Endothelial cell of umbilical vein (primary cell): ENCODE measurements around the gene ITGA11. TPM values are rescaled to one million over a fixed set of nuclear protein-coding genes. Genes with fewer than 3 reads are reported as not detected.

Source experiments
- BruUV-seq: library from RNA; stranded (reverse); fragments of 400-500 nt; replicated peaks from 2 replicates; lab custom pipeline; 2021; lab: Mats Ljungman, UMichigan
- CTCF ChIA-PET: fragments of 300-600, 350-600 bp; sonication (Branson Sonifier 250); formaldehyde crosslinking; loops from one replicate; lab custom pipeline; 2021; ENCODE audit warnings: antibody characterized with exemption, inconsistent platforms; lab: Charles Lee
- POLR2A ChIA-PET: fragments of 300-600, 350-600 bp; sonication (Branson Sonifier 250); formaldehyde crosslinking; loops from one replicate; lab custom pipeline; 2021; ENCODE audit warnings: antibody characterized with exemption, inconsistent platforms; lab: Charles Lee
- DNase-seq: peaks from one replicate; pipeline ENCODE4 v3.0.0-alpha.2; 2011; ENCODE audit warnings: low read depth, low spot score
- FAIRE-seq: peaks from 2 replicates; lab custom pipeline; 2011; peaks lifted over from hg19 to GRCh38; lab: Jason Lieb, UNC
- H2AFZ ChIP-seq: 2 replicates; pipeline ENCODE4 v1.6.0; 2012; ENCODE audit warnings: low read depth, low read length, control low read depth, inconsistent platforms
- H3K27ac ChIP-seq: 2 replicates; pipeline ENCODE4 v1.5.1; 2011; ENCODE audit warnings: low read depth, mild to moderate bottlenecking, control low read depth, low read length, moderate library complexity; ENCODE audit not compliant: insufficient read depth
- H3K27me3 ChIP-seq, 2 experiments: 2 replicates each; pipeline versions ENCODE4 v1.6.0 to v1.6.1; 2011; ENCODE audit warnings: low read length in 2 of 2, mixed read lengths in 1 of 2; ENCODE audit not compliant: control insufficient read depth in 2 of 2, insufficient read depth in 2 of 2
- H3K36me3 ChIP-seq, 2 experiments: 2 replicates in 1 of 2; 3 replicates in 1 of 2; pipeline ENCODE4 v1.5.1; 2011; ENCODE audit warnings: low read length in 2 of 2, mild to moderate bottlenecking in 1 of 2, moderate library complexity in 1 of 2; ENCODE audit not compliant: control insufficient read depth in 2 of 2, insufficient read depth in 2 of 2; ENCODE audit errors: extremely low read depth in 1 of 2
- H3K4me1 ChIP-seq: 3 replicates; pipeline ENCODE4 v1.5.1; 2011; ENCODE audit warnings: mild to moderate bottlenecking, low read length; ENCODE audit not compliant: control insufficient read depth, insufficient read depth; ENCODE audit errors: extremely low read depth
- H3K4me2 ChIP-seq: 2 replicates; pipeline ENCODE4 v1.6.1; 2011; ENCODE audit warnings: low read length, control low read depth, mixed read lengths; ENCODE audit not compliant: insufficient read depth
- H3K4me3 ChIP-seq, 3 experiments: fragments of 200-600 bp in 1 of 3; sonication (generic), shearing (Covaris generic) in 1 of 3; replicated peaks in 1 of 3; 2 replicates each; pipeline ENCODE4 v1.5.1; 2011 to 2016; ENCODE audit warnings: control low read depth in 3 of 3, low read length in 3 of 3, mild to moderate bottlenecking in 2 of 3, inconsistent platforms in 1 of 3, low read depth in 1 of 3, moderate library complexity in 1 of 3; ENCODE audit not compliant: insufficient read depth in 1 of 3
- H3K79me2 ChIP-seq: 2 replicates; pipeline ENCODE4 v1.6.0; 2012; ENCODE audit warnings: low read length, inconsistent platforms; ENCODE audit not compliant: control insufficient read depth, insufficient read depth
- H3K9ac ChIP-seq: replicated peaks from 2 replicates; pipeline ENCODE3; 2011; ENCODE audit warnings: low read length, control low read depth; ENCODE audit not compliant: insufficient read depth; ENCODE audit errors: extremely low read depth
- H3K9me1 ChIP-seq: replicated peaks from 3 replicates; pipeline ENCODE4 v1.6.0; 2011; ENCODE audit warnings: mild to moderate bottlenecking, low read length; ENCODE audit not compliant: control insufficient read depth, insufficient read depth; ENCODE audit errors: extremely low read depth
- H3K9me3 ChIP-seq: replicated peaks from 2 replicates; pipeline ENCODE4 v1.5.1; 2012; ENCODE audit warnings: low read length, inconsistent platforms; ENCODE audit not compliant: control insufficient read depth, insufficient read depth
- H4K20me1 ChIP-seq: replicated peaks from 2 replicates; pipeline ENCODE3; 2011; ENCODE audit warnings: mild to moderate bottlenecking, low read length; ENCODE audit not compliant: control insufficient read depth, insufficient read depth; ENCODE audit errors: extremely low read depth
- CTCF ChIP-seq, 2 donors: IDR thresholded peaks; 1 replicate in 1 of 2; 2 replicates in 1 of 2; pipeline ENCODE4 v1.5.1; 2011; ENCODE audit warnings: low read length in 2 of 2, mild to moderate bottlenecking in 2 of 2, moderate library complexity in 2 of 2, control low read depth in 1 of 2, inconsistent platforms in 1 of 2, low read depth in 1 of 2; ENCODE audit not compliant: insufficient read depth in 1 of 2; ENCODE audit errors: extremely low read depth in 1 of 2
- EZH2 ChIP-seq: IDR thresholded peaks from 2 replicates; pipeline ENCODE4 v1.6.1; 2012; ENCODE audit warnings: borderline replicate concordance, low read depth, mild to moderate bottlenecking, moderate library complexity, low read length, inconsistent platforms; ENCODE audit not compliant: severe bottlenecking
- FOS ChIP-seq: IDR thresholded peaks from 2 replicates; pipeline ENCODE4 v1.6.1; 2011; ENCODE audit warnings: mild to moderate bottlenecking, low read length, moderate library complexity, borderline replicate concordance; ENCODE audit not compliant: insufficient read depth
- GATA2 ChIP-seq: IDR thresholded peaks from 2 replicates; pipeline ENCODE4 v1.7.0; 2011; ENCODE audit warnings: low read depth, mild to moderate bottlenecking, moderate library complexity, mixed read lengths, low read length; ENCODE audit not compliant: insufficient read length, insufficient read depth
- JUN ChIP-seq: IDR thresholded peaks from 2 replicates; pipeline ENCODE4 v1.6.1; 2011; ENCODE audit warnings: borderline replicate concordance, low read depth; ENCODE audit not compliant: insufficient read length, insufficient read depth
- MAX ChIP-seq: IDR thresholded peaks from 2 replicates; pipeline ENCODE4 v1.6.1; 2011; ENCODE audit not compliant: insufficient read depth, insufficient read length
- MYC ChIP-seq: IDR thresholded peaks from one replicate; pipeline ENCODE4 v1.6.1; 2011; ENCODE audit warnings: mild to moderate bottlenecking, low read depth, low read length
- POLR2A ChIP-seq: IDR thresholded peaks from 2 replicates; pipeline ENCODE4 v1.6.1; 2012; ENCODE audit warnings: low read depth, mild to moderate bottlenecking, control low read depth, low read length
- POLR2AphosphoS5 ChIP-seq: IDR thresholded peaks from 2 replicates; pipeline ENCODE4 v1.6.1; 2012; ENCODE audit warnings: low read depth, mild to moderate bottlenecking, control low read depth, low read length, moderate library complexity; ENCODE audit not compliant: insufficient read depth
- dilution Hi-C: fragments of 300-500 bp; cut with MboI; formaldehyde crosslinking; loops from one replicate; pipeline ENCODE4 v1.15.0; 2019; ENCODE audit warnings: low sequenced_read_pairs; ENCODE audit not compliant: extremely low pct_ligation_motif_present
- intact Hi-C: fragments of 100-400 bp; cut with micrococcal nuclease; formaldehyde crosslinking; loops from one replicate; pipeline ENCODE4 v1.10.0; 2022
- polyA plus RNA-seq, 4 experiments: library from polyadenylated mRNA; depleted of rRNA in 3 of 4; stranded (reverse) in 3 of 4; unstranded in 1 of 4; fragments of >200 nt; gene quantifications; 2 replicates each; pipeline versions ENCODE4 v1.2.1 to v1.2.3, GENCODE V29; 2011 to 2012; ENCODE audit warnings: missing spikeins in 1 of 4
- total RNA-seq: library from RNA; stranded (reverse); gene quantifications from 2 replicates; pipeline ENCODE4 v1.2.3, GENCODE V29; 2021

Gene ITGA11
- total and polyA plus RNA-seq, 2 donors (not counting 3 experiments of a cell fraction or from before 2014, with no cell fraction given) = 0.18 to 1.0 TPM

GRCh38 chr15:68396068-68396467, 35.9 kb downstream of the ITGA11 start:
- no peak for DNase-seq
- dilution Hi-C loops = no loop called here
- ChIA-PET POLR2A (no interaction called here), CTCF (interaction anchor here (3.7 kb wide), 1 partner anchor 89 kb away, joined by 13 read pairs; no protein-coding TSS in a partner anchor)
- BruUV-seq = no TSS peak
- peaks cover 11% of the 10 kb centered on the region for H3K4me1 ChIP-seq
- no peaks in the 10 kb centered on the region for H4K20me1 ChIP-seq
- intact Hi-C loops = no loop called here
- H2AFZ ChIP-seq = no peak overlapping the region
- no peak overlapping the region for H3K27ac ChIP-seq
- FAIRE-seq = no peak
- no peaks in the 10 kb centered on the region for H3K9me1 ChIP-seq
- no peaks in the 10 kb centered on the region for H3K9me3 ChIP-seq
- no peak overlapping the region for H3K9ac ChIP-seq
- H3K4me2 ChIP-seq = no peak overlapping the region
- H3K4me3 ChIP-seq = no peak overlapping the region
- no peaks in the 10 kb centered on the region for H3K36me3 ChIP-seq
- H3K27me3 ChIP-seq = no peaks in the 10 kb centered on the region
- no peak for TF ChIP-seq MAX
- no peak for TF ChIP-seq JUN
- TF ChIP-seq FOS = no peak
- no peak for TF ChIP-seq MYC
- TF ChIP-seq EZH2 = no peak
- no peak for TF ChIP-seq POLR2AphosphoS5
- no peak for TF ChIP-seq GATA2
- no peak for TF ChIP-seq CTCF (IDR thresholded peaks at IDR 0.05; ENCODE audit: extremely low read depth in 1 of 2, insufficient read depth in 1 of 2, low read depth in 1 of 2, low read length in 2 of 2)
- TF ChIP-seq POLR2A = no peak
- H3K79me2 ChIP-seq = no peaks in the 10 kb centered on the region
